ENCODE measurements around the gene ZNF487. TPM values are rescaled to one million over a fixed set of nuclear protein-coding genes. Genes with fewer than 3 reads are reported as not detected.

The ZNF487 gene
- total and polyA plus RNA-seq, 2 experiments from 2014 or later, result 2.9 to 4.6 TPM

DNA sequence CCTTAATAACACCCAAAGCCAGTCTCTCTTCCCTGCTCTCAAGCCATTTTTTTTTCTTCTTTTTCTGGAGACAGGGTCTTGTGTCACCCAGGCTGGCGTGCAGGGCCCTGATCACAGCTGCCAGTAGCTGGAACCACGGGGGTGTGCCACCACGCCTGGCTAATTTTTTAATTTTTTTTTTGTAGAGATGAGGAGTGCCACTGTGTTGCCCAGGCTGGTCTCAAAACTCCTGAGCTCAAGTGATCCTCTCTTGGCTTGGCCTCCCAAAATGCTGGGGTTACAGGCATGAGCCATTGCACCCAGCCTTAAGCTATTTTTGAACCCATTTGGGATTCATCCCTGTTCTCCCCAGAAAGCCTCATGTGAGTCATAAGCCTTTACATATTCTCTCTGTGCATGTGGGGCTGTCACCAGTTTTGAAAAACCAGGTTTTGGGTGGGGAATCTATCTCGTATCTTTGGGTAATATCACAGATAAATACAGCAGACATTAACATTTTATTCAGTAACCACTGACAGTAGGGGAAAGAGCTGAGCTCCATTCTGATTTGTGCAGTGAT lies 15.5 kb downstream of the ZNF487 start (continued):
- TF ChIP-seq, protein P1, sequence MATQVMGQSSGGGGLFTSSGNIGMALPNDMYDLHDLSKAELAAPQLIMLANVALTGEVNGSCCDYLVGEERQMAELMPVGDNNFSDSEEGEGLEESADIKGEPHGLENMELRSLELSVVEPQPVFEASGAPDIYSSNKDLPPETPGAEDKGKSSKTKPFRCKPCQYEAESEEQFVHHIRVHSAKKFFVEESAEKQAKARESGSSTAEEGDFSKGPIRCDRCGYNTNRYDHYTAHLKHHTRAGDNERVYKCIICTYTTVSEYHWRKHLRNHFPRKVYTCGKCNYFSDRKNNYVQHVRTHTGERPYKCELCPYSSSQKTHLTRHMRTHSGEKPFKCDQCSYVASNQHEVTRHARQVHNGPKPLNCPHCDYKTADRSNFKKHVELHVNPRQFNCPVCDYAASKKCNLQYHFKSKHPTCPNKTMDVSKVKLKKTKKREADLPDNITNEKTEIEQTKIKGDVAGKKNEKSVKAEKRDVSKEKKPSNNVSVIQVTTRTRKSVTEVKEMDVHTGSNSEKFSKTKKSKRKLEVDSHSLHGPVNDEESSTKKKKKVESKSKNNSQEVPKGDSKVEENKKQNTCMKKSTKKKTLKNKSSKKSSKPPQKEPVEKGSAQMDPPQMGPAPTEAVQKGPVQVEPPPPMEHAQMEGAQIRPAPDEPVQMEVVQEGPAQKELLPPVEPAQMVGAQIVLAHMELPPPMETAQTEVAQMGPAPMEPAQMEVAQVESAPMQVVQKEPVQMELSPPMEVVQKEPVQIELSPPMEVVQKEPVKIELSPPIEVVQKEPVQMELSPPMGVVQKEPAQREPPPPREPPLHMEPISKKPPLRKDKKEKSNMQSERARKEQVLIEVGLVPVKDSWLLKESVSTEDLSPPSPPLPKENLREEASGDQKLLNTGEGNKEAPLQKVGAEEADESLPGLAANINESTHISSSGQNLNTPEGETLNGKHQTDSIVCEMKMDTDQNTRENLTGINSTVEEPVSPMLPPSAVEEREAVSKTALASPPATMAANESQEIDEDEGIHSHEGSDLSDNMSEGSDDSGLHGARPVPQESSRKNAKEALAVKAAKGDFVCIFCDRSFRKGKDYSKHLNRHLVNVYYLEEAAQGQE (IDR thresholded peaks at IDR 0.05; ENCODE audit: unreplicated experiment), result no peak
- TF ChIP-seq CTCF (conservative IDR thresholded peaks at IDR 0.05; ENCODE audit: low read depth in 2 of 2), result no peak
- TF ChIP-seq, protein P2, sequence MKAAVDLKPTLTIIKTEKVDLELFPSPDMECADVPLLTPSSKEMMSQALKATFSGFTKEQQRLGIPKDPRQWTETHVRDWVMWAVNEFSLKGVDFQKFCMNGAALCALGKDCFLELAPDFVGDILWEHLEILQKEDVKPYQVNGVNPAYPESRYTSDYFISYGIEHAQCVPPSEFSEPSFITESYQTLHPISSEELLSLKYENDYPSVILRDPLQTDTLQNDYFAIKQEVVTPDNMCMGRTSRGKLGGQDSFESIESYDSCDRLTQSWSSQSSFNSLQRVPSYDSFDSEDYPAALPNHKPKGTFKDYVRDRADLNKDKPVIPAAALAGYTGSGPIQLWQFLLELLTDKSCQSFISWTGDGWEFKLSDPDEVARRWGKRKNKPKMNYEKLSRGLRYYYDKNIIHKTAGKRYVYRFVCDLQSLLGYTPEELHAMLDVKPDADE (IDR thresholded peaks at IDR 0.05), result no peak
- no peak for TF ChIP-seq ZNF114 (CRISPR knock-in tag; IDR thresholded peaks at IDR 0.05)
- no peak for TF ChIP-seq NANOG (IDR thresholded peaks at IDR 0.05; ENCODE audit: borderline replicate concordance)
- no peak for TF ChIP-seq EZH2 (IDR thresholded peaks at IDR 0.05; ENCODE audit: low read depth, unreplicated experiment)

DNA sequence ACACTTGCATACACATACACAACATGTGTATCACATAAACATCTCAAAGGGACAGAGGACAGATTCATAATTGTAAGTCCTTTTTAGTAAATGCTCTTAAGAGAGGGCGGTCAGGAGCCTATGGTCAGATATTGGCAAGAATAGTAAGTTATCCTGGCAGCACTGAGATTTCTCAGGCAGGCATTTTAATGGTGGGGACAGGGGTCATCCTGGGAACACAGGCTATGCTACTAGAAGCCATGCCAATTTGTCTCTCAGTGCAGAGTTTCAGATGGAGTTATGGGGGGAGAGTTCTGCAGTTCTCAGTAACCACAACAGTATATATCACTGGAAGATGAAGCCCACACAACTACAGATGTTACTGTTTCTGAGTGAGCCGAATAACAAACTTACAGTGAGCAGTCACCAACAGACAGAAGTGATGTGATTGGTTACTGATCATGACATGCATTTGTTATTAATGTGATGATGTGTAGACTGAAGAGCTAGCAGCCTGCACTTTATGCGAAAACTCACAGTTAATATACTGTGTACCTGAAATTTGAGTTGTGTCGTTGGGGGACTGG lies 16.4 kb downstream of the ZNF487 start:
- ATAC-seq (no peak), DNase-seq (ENCODE audit: low spot score) (no peak)
- no peak overlapping the region for H3K4me3 ChIP-seq
- H3K9me2 ChIP-seq (ENCODE audit: insufficient read depth), result no peaks in the 10 kb centered on the region
- H3K36me3 ChIP-seq (ENCODE audit: insufficient read depth), result no peaks in the 10 kb centered on the region
- H3K4me2 ChIP-seq, result no peak overlapping the region
- no peaks in the 10 kb centered on the region for H3K79me2 ChIP-seq (replicated peaks; ENCODE audit: insufficient read depth)
- H3F3A ChIP-seq (replicated peaks; ENCODE audit: low read depth), result peaks cover 14% of the 10 kb centered on the region; the same call in 1 of the 2 replicates
- no peak overlapping the region; the same call in 2 of the 3 replicates for H3K4me3 Mint-ChIP-seq
- H3K36me3 Mint-ChIP-seq (ENCODE audit: low read depth), result no peaks in the 10 kb centered on the region
- H3K27ac Mint-ChIP-seq, result no peak overlapping the region
- no peak overlapping the region for H2AFZ ChIP-seq
- H3K9me3 Mint-ChIP-seq, result no peaks in the 10 kb centered on the region; the same call in 2 of the 3 replicates
- H3K27me3 ChIP-seq (ENCODE audit: insufficient read depth), result no peaks in the 10 kb centered on the region
- H4K20me1 ChIP-seq (replicated peaks; ENCODE audit: insufficient read depth), result no peaks in the 10 kb centered on the region
- peaks cover 20% of the 10 kb centered on the region for H3K4me1 Mint-ChIP-seq
- peaks cover 10% of the 10 kb centered on the region for H3K4me1 ChIP-seq (ENCODE audit: insufficient read depth)
- peak overlapping the region; percentile 63 for H3K27ac ChIP-seq (ENCODE audit: low read depth)
- peaks cover 10% of the 10 kb centered on the region for H3K27me3 Mint-ChIP-seq (ENCODE audit: insufficient read depth, low read depth, poor library complexity)
- no peak for TF ChIP-seq CREB1 (CRISPR knock-in tag; IDR thresholded peaks at IDR 0.05; ENCODE audit: low read depth)
- TF ChIP-seq, protein P3, sequence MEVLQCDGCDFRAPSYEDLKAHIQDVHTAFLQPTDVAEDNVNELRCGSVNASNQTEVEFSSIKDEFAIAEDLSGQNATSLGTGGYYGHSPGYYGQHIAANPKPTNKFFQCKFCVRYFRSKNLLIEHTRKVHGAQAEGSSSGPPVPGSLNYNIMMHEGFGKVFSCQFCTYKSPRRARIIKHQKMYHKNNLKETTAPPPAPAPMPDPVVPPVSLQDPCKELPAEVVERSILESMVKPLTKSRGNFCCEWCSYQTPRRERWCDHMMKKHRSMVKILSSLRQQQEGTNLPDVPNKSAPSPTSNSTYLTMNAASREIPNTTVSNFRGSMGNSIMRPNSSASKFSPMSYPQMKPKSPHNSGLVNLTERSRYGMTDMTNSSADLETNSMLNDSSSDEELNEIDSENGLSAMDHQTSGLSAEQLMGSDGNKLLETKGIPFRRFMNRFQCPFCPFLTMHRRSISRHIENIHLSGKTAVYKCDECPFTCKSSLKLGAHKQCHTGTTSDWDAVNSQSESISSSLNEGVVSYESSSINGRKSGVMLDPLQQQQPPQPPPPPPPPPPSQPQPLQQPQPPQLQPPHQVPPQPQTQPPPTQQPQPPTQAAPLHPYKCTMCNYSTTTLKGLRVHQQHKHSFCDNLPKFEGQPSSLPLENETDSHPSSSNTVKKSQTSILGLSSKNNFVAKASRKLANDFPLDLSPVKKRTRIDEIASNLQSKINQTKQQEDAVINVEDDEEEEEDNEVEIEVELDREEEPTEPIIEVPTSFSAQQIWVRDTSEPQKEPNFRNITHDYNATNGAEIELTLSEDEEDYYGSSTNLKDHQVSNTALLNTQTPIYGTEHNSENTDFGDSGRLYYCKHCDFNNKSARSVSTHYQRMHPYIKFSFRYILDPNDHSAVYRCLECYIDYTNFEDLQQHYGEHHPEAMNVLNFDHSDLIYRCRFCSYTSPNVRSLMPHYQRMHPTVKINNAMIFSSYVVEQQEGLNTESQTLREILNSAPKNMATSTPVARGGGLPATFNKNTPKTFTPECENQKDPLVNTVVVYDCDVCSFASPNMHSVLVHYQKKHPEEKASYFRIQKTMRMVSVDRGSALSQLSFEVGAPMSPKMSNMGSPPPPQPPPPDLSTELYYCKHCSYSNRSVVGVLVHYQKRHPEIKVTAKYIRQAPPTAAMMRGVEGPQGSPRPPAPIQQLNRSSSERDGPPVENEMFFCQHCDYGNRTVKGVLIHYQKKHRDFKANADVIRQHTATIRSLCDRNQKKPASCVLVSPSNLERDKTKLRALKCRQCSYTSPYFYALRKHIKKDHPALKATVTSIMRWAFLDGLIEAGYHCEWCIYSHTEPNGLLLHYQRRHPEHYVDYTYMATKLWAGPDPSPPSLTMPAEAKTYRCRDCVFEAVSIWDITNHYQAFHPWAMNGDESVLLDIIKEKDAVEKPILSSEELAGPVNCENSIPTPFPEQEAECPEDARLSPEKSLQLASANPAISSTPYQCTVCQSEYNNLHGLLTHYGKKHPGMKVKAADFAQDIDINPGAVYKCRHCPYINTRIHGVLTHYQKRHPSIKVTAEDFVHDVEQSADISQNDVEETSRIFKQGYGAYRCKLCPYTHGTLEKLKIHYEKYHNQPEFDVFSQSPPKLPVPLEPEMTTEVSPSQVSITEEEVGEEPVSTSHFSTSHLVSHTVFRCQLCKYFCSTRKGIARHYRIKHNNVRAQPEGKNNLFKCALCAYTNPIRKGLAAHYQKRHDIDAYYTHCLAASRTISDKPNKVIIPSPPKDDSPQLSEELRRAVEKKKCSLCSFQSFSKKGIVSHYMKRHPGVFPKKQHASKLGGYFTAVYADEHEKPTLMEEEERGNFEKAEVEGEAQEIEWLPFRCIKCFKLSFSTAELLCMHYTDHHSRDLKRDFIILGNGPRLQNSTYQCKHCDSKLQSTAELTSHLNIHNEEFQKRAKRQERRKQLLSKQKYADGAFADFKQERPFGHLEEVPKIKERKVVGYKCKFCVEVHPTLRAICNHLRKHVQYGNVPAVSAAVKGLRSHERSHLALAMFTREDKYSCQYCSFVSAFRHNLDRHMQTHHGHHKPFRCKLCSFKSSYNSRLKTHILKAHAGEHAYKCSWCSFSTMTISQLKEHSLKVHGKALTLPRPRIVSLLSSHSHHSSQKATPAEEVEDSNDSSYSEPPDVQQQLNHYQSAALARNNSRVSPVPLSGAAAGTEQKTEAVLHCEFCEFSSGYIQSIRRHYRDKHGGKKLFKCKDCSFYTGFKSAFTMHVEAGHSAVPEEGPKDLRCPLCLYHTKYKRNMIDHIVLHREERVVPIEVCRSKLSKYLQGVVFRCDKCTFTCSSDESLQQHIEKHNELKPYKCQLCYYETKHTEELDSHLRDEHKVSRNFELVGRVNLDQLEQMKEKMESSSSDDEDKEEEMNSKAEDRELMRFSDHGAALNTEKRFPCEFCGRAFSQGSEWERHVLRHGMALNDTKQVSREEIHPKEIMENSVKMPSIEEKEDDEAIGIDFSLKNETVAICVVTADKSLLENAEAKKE (CRISPR knock-in tag; IDR thresholded peaks at IDR 0.05), result no peak
- TF ChIP-seq POLR2AphosphoS5 (IDR thresholded peaks at IDR 0.05; ENCODE audit: low read depth), result no peak
- TF ChIP-seq STAT1 (IDR thresholded peaks at IDR 0.05; ENCODE audit: unreplicated experiment), result no peak
- TF ChIP-seq, protein P2 (IDR thresholded peaks at IDR 0.05), result no peak
- TF ChIP-seq EZH2 (IDR thresholded peaks at IDR 0.05; ENCODE audit: low read depth, unreplicated experiment), result no peak

Measured in GM23338 (cell line).